HEK293T (cell line): ENCODE measurements around the gene TBC1D23.

ENCODE experiments used
- BHLHE40 ChIP-seq: fragments of 450-650 bp; IDR thresholded peaks from 2 replicates; pipeline ENCODE4 v1.6.1; 2016; ENCODE audit warnings: mild to moderate bottlenecking, moderate library complexity, borderline replicate concordance
- FOXM1 ChIP-seq: fragments of 450-650 bp; IDR thresholded peaks from 2 replicates; pipeline ENCODE4 v1.6.1; 2017; ENCODE audit warnings: mild to moderate bottlenecking, borderline replicate concordance
- SP1 ChIP-seq: fragments of 450-650 bp; IDR thresholded peaks from 2 replicates; pipeline ENCODE4 v1.6.1; 2017
- SUZ12 ChIP-seq: fragments of 450-650 bp; IDR thresholded peaks from 2 replicates; pipeline ENCODE4 v1.6.1; 2016; ENCODE audit warnings: mild to moderate bottlenecking

- TF ChIP-seq SP1 (no peak), FOXM1 (no peak), SUZ12 (no peak), BHLHE40 (no peak)
Observed at GRCh38 chr3:100310355-100310965, 49.7 kb downstream of the TBC1D23 start.
